IMR-90 (cell line): ENCODE data around the gene LYRM4. TPM values are rescaled to one million over a fixed set of nuclear protein-coding genes. Genes with fewer than 3 reads are reported as not detected.

ENCODE experiments used
- ATAC-seq: fragments of 200-7000 bp; cut with Tn5 transposase; 2 replicates; pipeline ENCODE4 v1.9.1; 2020; ENCODE audit warnings: low read depth, mild to moderate bottlenecking, moderate library complexity
- BruUV-seq: library from RNA; stranded (reverse); fragments of 400-500 nt; replicated peaks from 2 replicates; lab custom pipeline; 2021; lab: Mats Ljungman, UMichigan
- CTCF ChIA-PET: fragments of 300-600 bp; formaldehyde crosslinking; extraction: SDS; loops from one replicate; lab custom pipeline; 2021; ENCODE audit warnings: antibody characterized with exemption; lab: Yijun Ruan, JAX
- POLR2A ChIA-PET: fragments of 300-600 bp; sonication (Branson Sonifier 250); formaldehyde crosslinking; loops from one replicate; lab custom pipeline; 2022; ENCODE audit warnings: antibody characterized with exemption; ENCODE audit not compliant: unreplicated experiment; lab: Charles Lee
- DNase-seq: peaks from one replicate; pipeline ENCODE4 v3.0.0; 2013
- H2AFZ ChIP-seq: replicated peaks from 2 replicates; pipeline ENCODE3; 2013; ENCODE audit warnings: low read length, mild to moderate bottlenecking; ENCODE audit not compliant: poor library complexity
- H2AK5ac ChIP-seq: 2 replicates; pipeline ENCODE4 v1.6.1; 2013; ENCODE audit warnings: low read depth, low read length, inconsistent platforms
- H2AK9ac ChIP-seq: replicated peaks from 2 replicates; pipeline ENCODE3; 2013; ENCODE audit warnings: mild to moderate bottlenecking, low read depth, low read length, moderate library complexity; ENCODE audit not compliant: poor library complexity
- H2BK120ac ChIP-seq: 2 replicates; pipeline ENCODE4 v1.6.1; 2013; ENCODE audit warnings: low read depth, low read length, inconsistent platforms
- H2BK15ac ChIP-seq: 3 replicates; pipeline ENCODE4 v1.6.1; 2013; ENCODE audit warnings: low read depth, low read length, inconsistent platforms
- H2BK20ac ChIP-seq: 2 replicates; pipeline ENCODE4 v1.6.1; 2013; ENCODE audit warnings: low read depth, mild to moderate bottlenecking, inconsistent platforms, low read length, moderate library complexity
- H2BK5ac ChIP-seq: 2 replicates; pipeline ENCODE4 v1.6.1; 2013; ENCODE audit warnings: mild to moderate bottlenecking, low read depth, low read length, inconsistent platforms; ENCODE audit not compliant: poor library complexity, severe bottlenecking
- H3K14ac ChIP-seq: replicated peaks from 2 replicates; pipeline ENCODE4 v1.6.1; 2013; ENCODE audit warnings: low read depth, low read length, inconsistent platforms
- H3K18ac ChIP-seq: 2 replicates; pipeline ENCODE4 v1.6.1; 2013; ENCODE audit warnings: low read depth, low read length, control low read depth
- H3K23ac ChIP-seq: 2 replicates; pipeline ENCODE4 v1.6.1; 2013; ENCODE audit warnings: low read depth, low read length, inconsistent platforms
- H3K27ac ChIP-seq: 2 replicates; pipeline ENCODE4 v1.5.1; 2013; ENCODE audit warnings: mild to moderate bottlenecking, control low read depth, low read length; ENCODE audit not compliant: insufficient read depth
- H3K27me3 ChIP-seq: 2 replicates; pipeline ENCODE4 v1.6.1; 2013; ENCODE audit warnings: low read length; ENCODE audit not compliant: control insufficient read depth, insufficient read depth
- H3K36me3 ChIP-seq: 2 replicates; pipeline ENCODE4 v1.6.1; 2013; ENCODE audit warnings: low read length, mixed read lengths; ENCODE audit not compliant: control insufficient read depth, insufficient read depth
- H3K4ac ChIP-seq: 2 replicates; pipeline ENCODE4 v1.6.1; 2013; ENCODE audit warnings: low read depth, low read length, inconsistent platforms
- H3K4me1 ChIP-seq: 2 replicates; pipeline ENCODE4 v1.6.1; 2013; ENCODE audit warnings: low read length, mixed read lengths; ENCODE audit not compliant: control insufficient read depth, insufficient read depth
- H3K4me2 ChIP-seq: 2 replicates; pipeline ENCODE4 v1.6.1; 2013; ENCODE audit warnings: low read depth, mild to moderate bottlenecking, control low read depth, low read length, moderate library complexity
- H3K4me3 ChIP-seq: 2 replicates; pipeline ENCODE4 v1.5.1; 2013; ENCODE audit warnings: low read depth, mild to moderate bottlenecking, control low read depth, low read length, moderate library complexity; ENCODE audit not compliant: insufficient read depth
- H3K56ac ChIP-seq: 2 replicates; pipeline ENCODE4 v1.6.1; 2013; ENCODE audit warnings: low read length, inconsistent platforms; ENCODE audit not compliant: insufficient read depth; ENCODE audit errors: extremely low read depth
- H3K79me1 ChIP-seq, 2 experiments: 2 replicates each; pipeline ENCODE4 v1.6.1; 2013; ENCODE audit warnings: low read length in 2 of 2, inconsistent platforms in 1 of 2, low read depth in 1 of 2
- H3K9ac ChIP-seq: 2 replicates; pipeline ENCODE4 v1.6.1; 2013; ENCODE audit warnings: low read depth, low read length, control low read depth
- H3K9me1 ChIP-seq: 2 replicates; pipeline ENCODE4 v1.6.1; 2013; ENCODE audit warnings: low read length, inconsistent platforms; ENCODE audit not compliant: insufficient read depth
- H3K9me3 ChIP-seq: 2 replicates; pipeline ENCODE4 v1.6.1; 2013; ENCODE audit warnings: low read length; ENCODE audit not compliant: control insufficient read depth, insufficient read depth
- H4K20me1 ChIP-seq: 2 replicates; pipeline ENCODE4 v1.6.1; 2013; ENCODE audit warnings: low read length, inconsistent platforms; ENCODE audit not compliant: insufficient read depth
- H4K5ac ChIP-seq: 2 replicates; pipeline ENCODE4 v1.6.1; 2013; ENCODE audit warnings: mild to moderate bottlenecking, low read depth, low read length, control low read depth
- H4K8ac ChIP-seq, 2 experiments: 2 replicates each; pipeline ENCODE4 v1.6.1; 2013; ENCODE audit warnings: low read depth in 2 of 2, low read length in 2 of 2, control low read depth in 1 of 2, inconsistent platforms in 1 of 2
- H4K91ac ChIP-seq: 2 replicates; pipeline ENCODE4 v1.6.1; 2013; ENCODE audit warnings: low read depth, low read length, inconsistent platforms; ENCODE audit not compliant: insufficient read depth
- BHLHE40 ChIP-seq: fragments of 150-350 bp; IDR thresholded peaks from 2 replicates; pipeline ENCODE4 v1.6.1; 2016; ENCODE audit warnings: mild to moderate bottlenecking, low read depth, low read length
- CEBPB ChIP-seq: IDR thresholded peaks from 2 replicates; pipeline ENCODE4 v1.6.1; 2012; ENCODE audit warnings: low read depth, low read length, improper control_type of control experiment
- CHD1 ChIP-seq: IDR thresholded peaks from 2 replicates; pipeline ENCODE4 v1.6.1; 2012; ENCODE audit warnings: low read depth, low read length, improper control_type of control experiment
- ELK1 ChIP-seq: fragments of 150-350 bp; IDR thresholded peaks from 2 replicates; pipeline ENCODE4 v1.6.1; 2016; ENCODE audit warnings: low read depth, mild to moderate bottlenecking, low read length, moderate library complexity, borderline replicate concordance
- FOS ChIP-seq: fragments of 150-350 bp; IDR thresholded peaks from 2 replicates; pipeline ENCODE4 v1.6.1; 2016; ENCODE audit warnings: low read depth, low read length
- MAFK ChIP-seq: IDR thresholded peaks from 2 replicates; pipeline ENCODE4 v1.6.1; 2012; ENCODE audit warnings: low read depth, low read length, improper control_type of control experiment
- MAZ ChIP-seq: IDR thresholded peaks from 2 replicates; pipeline ENCODE4 v1.6.1; 2012; ENCODE audit warnings: low read depth, mild to moderate bottlenecking, low read length, improper control_type of control experiment, moderate library complexity, borderline replicate concordance
- MXI1 ChIP-seq: IDR thresholded peaks from 2 replicates; pipeline ENCODE4 v1.6.1; 2012; ENCODE audit warnings: low read depth, mild to moderate bottlenecking, low read length, moderate library complexity, borderline replicate concordance
- NFE2L2 ChIP-seq: fragments of 150-350 bp; IDR thresholded peaks from 2 replicates; pipeline ENCODE4 v1.6.1; 2016; ENCODE audit warnings: low read depth, mild to moderate bottlenecking, low read length
- POLR2A ChIP-seq: IDR thresholded peaks from 2 replicates; pipeline ENCODE4 v1.6.1; 2012; ENCODE audit warnings: mild to moderate bottlenecking, low read depth, low read length
- RAD21 ChIP-seq: IDR thresholded peaks from 2 replicates; pipeline ENCODE4 v1.6.1; 2012; ENCODE audit warnings: low read length, improper control_type of control experiment
- RCOR1 ChIP-seq: IDR thresholded peaks from 2 replicates; pipeline ENCODE4 v1.6.1; 2012; ENCODE audit warnings: mild to moderate bottlenecking, low read length, improper control_type of control experiment; ENCODE audit not compliant: insufficient replicate concordance
- RFX5 ChIP-seq: IDR thresholded peaks from 2 replicates; pipeline ENCODE4 v1.8.0; 2012; ENCODE audit warnings: low read depth, mild to moderate bottlenecking, low read length, moderate library complexity
- USF2 ChIP-seq: fragments of 150-350 bp; IDR thresholded peaks from 2 replicates; pipeline ENCODE4 v1.6.1; 2017; ENCODE audit warnings: mild to moderate bottlenecking, antibody characterized with exemption, low read length, low read depth
- WGBS, 2 experiments: methylation state at CpG; one replicate each; pipeline versions ENCODE4 v1.1.5 to v1.1.7; 2013; ENCODE audit warnings: missing lambda C conversion rate in 2 of 2; ENCODE audit not compliant: insufficient read length in 1 of 2; ENCODE audit errors: extremely low coverage in 2 of 2; 5-methylcytosine and 5-hydroxymethylcytosine counted together
- dilution Hi-C: fragments of 300-500 bp; cut with HindIII; formaldehyde crosslinking; loops from one replicate; pipeline ENCODE4 v1.14.3; 2018; ENCODE audit warnings: low sequenced_read_pairs; ENCODE audit not compliant: unreplicated experiment
- in situ Hi-C: fragments of 300-500 bp; cut with MboI; formaldehyde crosslinking; loops from 3 replicates; pipeline ENCODE4 v1.14.3; 2019; ENCODE audit warnings: low sequenced_read_pairs, inconsistent platforms, mixed read lengths
- intact Hi-C: fragments of 100-400 bp; cut with micrococcal nuclease; formaldehyde crosslinking; loops from 2 replicates; pipeline ENCODE4 v1.10.0; 2022
- polyA plus RNA-seq, 3 experiments: library from polyadenylated mRNA; depleted of rRNA; stranded (reverse); fragments of >200 nt; gene quantifications; 2 replicates each; pipeline ENCODE4 v1.2.3, GENCODE V29; 2012; ENCODE audit warnings: low replicate concordance in 1 of 3
- total RNA-seq: library from RNA; depleted of rRNA; stranded (reverse); fragments of >200 nt; gene quantifications from 2 replicates; pipeline ENCODE4 v1.2.3, GENCODE V29; 2012
- TF ChIP-seq, protein P1 (sequence below): conservative IDR thresholded peaks from 2 replicates; pipeline ENCODE4 v1.5.1; 2012; ENCODE audit warnings: mild to moderate bottlenecking, low read depth, low read length, improper control_type of control experiment

Gene LYRM4
- total and polyA plus RNA-seq, 2 of the 4 experiments (the other 2 are of a cell fraction) = 11.5 to 26.6 TPM

GRCh38 chr6:5278047-5278446 is 17.3 kb upstream of the LYRM4 start:
- Histone ChIP-seq H4K5ac (no peak overlapping the region), H3K4me3 (no peak overlapping the region), H3K9me3 (no peaks in the 10 kb centered on the region), H3K4me2 (no peak overlapping the region), H4K91ac (no peak overlapping the region), H3K4ac (no peak overlapping the region), H3K36me3 (no peaks in the 10 kb centered on the region), H2AK5ac (no peak overlapping the region), H4K8ac (no peak overlapping the region), H4K20me1 (no peaks in the 10 kb centered on the region), H3K9me1 (no peaks in the 10 kb centered on the region; the same call in 1 of the 2 replicates), H3K79me1 (peaks cover 22 to 27% of the 10 kb centered on the region in 2 experiments), H3K9ac (no peak overlapping the region), H2BK15ac (no peak overlapping the region), H2AFZ (no peak overlapping the region), H3K23ac (no peak overlapping the region), H3K27ac (no peak overlapping the region), H3K27me3 (no peaks in the 10 kb centered on the region), H2BK5ac (no peak overlapping the region), H3K56ac (no peak overlapping the region), H3K14ac (no peak overlapping the region), H3K4me1 (peaks cover 4% of the 10 kb centered on the region), H2BK20ac (no peak overlapping the region), H2AK9ac (no peak overlapping the region), H2BK120ac (no peak overlapping the region), H3K18ac (no peak overlapping the region)
- WGBS, 2 experiments = no CpG with 5 or more reads among the region's 5 CpGs
- in situ Hi-C loops = no loop called here
- no TSS peak for BruUV-seq
- ATAC-seq (no peak), DNase-seq (no peak)
- dilution Hi-C loops = no loop called here
- POLR2A ChIA-PET = no interaction called here
- intact Hi-C loops = loop anchor here (5.0 kb wide), 1 partner anchor 136 kb away; no protein-coding TSS in a partner anchor
- TF ChIP-seq POLR2A = no peak
- no peak for TF ChIP-seq RFX5
- no peak for TF ChIP-seq RCOR1
- no peak for TF ChIP-seq MAZ
- TF ChIP-seq ELK1 = no peak
- TF ChIP-seq, protein P1, sequence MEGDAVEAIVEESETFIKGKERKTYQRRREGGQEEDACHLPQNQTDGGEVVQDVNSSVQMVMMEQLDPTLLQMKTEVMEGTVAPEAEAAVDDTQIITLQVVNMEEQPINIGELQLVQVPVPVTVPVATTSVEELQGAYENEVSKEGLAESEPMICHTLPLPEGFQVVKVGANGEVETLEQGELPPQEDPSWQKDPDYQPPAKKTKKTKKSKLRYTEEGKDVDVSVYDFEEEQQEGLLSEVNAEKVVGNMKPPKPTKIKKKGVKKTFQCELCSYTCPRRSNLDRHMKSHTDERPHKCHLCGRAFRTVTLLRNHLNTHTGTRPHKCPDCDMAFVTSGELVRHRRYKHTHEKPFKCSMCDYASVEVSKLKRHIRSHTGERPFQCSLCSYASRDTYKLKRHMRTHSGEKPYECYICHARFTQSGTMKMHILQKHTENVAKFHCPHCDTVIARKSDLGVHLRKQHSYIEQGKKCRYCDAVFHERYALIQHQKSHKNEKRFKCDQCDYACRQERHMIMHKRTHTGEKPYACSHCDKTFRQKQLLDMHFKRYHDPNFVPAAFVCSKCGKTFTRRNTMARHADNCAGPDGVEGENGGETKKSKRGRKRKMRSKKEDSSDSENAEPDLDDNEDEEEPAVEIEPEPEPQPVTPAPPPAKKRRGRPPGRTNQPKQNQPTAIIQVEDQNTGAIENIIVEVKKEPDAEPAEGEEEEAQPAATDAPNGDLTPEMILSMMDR = no peak
- TF ChIP-seq RAD21 = no peak
- no peak for TF ChIP-seq MAFK
- TF ChIP-seq FOS = no peak
- no peak for TF ChIP-seq CHD1
- TF ChIP-seq CEBPB = no peak
- no peak for TF ChIP-seq USF2
- TF ChIP-seq BHLHE40 = no peak
- TF ChIP-seq MXI1 = no peak
- TF ChIP-seq NFE2L2 = no peak
- CTCF ChIA-PET = no interaction called here
